ENCODE results near the gene NUDT9.
"Not testable (repeated sequence)": the region's sequence is repeated elsewhere in the genome, so short reads cannot be mapped to it uniquely, and the experiment has no call there.

The NUDT9 gene

DNA sequence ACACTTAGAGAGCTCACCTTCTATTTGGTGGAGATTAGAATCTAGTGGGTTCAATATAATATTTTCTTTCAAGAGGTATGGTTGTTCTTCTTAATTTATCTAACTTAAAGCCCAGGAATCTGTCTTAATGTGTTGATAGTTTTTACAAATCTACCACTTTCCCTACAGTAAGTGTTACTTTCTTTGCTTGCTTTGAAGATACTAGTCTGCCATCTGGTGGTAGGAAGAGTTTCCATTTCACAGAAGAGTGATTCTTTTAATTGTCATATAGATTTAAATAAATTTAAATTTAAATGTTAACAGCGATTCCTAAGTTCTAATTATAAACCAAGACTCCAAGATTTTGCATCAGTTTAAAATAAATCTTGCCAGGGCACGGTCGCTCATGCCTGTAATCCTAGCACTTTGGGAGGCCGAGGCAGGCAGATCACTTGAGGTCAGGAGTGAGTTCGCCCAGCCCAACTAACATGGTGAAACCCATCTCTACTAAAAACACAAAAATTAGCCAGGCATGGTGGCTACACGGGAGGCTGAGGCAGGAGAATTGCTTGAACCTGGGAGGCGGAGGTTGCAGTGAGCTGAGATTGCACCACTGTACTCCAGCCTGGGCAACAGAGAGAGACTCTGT, 43.5 kb downstream of the NUDT9 start:
- peak; percentile 52 for DNase-seq

DNA sequence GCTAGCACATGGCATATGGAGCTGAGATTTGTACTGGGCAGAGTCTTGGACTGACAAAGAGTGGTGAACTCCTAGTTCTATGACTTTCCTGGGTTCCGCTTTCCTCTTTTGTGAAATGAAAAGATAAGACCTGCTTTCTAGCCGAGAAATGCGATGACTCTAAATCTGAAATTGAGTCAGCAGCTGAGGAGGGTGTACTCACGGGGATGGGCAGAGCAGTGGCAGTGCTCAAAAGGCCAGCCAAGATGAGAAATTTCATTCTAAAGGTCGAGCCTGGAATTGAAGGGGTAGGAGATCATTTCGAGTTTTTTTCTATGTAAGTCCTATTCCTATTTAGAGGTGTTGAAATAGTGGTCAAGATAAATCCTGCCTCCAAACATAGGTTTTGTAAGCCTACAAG, 47.0 kb downstream of the NUDT9 start:
- DNase-seq: no peak

DNA sequence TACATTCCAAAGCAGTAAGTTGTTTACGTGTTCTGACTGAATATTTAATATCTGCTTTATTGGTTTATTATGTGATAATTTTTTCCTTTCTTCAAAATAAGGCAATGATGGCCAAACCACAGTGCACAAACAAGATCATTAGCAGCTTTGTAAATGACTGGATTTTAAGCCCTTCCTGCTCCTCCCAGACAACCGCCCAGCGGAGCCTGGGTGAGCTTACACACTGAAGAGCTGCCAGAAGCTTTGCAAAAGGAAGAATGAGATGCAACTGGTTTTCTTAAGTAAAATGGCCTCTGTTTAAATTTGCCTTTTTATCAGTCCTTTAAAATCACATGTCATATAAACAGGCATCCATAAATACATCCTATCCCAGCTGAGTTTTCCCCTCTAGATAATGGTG, 54.6 kb downstream of the NUDT9 start:
- DNase-seq: no peak

DNA sequence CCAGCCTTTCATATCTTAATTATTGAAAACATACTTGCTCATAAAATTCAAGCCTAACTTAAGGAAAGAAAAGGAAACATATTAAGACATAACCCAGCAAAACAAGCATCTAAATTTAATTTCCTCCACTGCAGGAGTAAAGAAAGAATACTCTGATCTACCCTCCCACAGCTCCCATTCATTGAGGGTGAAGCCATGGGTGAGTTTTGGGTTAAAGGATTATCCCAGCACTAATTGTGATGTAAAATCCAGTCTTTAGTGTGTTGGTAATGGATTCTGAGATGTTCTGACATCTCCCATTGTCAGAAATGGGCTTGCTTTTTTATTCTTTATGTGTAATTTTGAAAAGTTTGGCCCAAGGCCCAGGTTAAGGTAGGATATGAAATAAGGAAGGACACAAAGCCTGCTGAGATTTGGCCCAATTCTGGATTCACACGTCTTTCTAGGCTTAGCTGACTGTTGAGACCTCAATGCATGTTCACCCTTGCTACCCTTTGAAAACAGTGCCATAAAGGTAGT, 56.4 kb downstream of the NUDT9 start:
- no peak for DNase-seq

DNA sequence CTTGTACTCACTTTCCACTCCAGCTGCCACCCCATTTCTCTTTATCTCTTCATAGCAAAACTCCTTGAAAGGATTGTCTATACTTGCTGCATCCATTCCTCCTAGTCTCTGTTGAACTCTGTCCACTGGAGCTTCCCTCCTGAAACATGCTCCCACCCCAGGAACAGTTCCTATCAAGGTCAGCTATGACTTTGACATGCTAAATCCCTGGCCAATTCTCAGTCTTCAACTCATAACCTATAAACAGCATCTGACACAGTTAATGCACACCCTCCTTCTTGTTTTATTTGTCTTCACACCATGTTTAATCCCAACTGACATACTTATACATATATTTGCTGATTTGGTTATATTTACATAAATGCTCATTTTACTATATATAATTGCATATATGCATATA, 59.0 kb downstream of the NUDT9 start:
- DNase-seq: no peak

DNA sequence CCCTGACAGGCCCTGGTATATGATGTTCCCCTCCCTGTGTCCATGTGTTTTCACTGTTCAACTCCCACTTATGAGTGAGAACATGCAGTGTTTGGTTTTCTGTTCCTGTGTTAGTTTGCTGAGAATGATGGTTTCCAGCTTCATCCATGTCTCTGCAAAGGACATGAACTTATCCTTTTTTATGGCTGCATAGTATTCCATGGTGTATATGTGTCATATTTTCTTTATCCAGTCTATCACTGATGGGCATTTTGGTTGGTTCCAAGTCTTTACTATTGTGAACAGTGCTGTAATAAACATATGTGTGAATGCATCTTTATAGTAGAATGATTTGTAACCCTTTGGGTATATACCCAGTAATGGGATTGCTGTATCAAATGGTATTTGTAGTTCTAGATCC, 60.9 kb downstream of the NUDT9 start:
- not testable (repeated sequence) for DNase-seq

DNA sequence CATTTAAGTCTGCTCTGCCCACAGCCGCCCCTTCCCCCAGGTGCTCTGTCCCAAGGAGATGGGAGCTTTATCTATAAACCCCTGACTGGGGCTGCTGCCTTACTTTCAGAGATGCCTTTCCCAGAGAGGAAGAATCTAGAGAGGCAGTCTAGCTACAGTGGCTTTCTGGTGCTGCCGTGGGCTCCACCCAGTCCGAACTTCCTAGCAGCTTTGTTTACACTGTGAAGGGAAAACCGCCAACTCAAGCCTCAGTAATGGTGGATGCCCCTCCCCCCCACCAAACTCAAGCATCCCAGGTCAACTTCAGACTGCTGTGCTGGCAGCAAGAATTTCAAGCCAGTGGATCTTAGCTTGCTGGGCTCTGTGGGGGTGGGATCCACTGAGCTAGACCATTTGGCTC, 66.3 kb downstream of the NUDT9 start:
- not testable (repeated sequence) for DNase-seq

DNA sequence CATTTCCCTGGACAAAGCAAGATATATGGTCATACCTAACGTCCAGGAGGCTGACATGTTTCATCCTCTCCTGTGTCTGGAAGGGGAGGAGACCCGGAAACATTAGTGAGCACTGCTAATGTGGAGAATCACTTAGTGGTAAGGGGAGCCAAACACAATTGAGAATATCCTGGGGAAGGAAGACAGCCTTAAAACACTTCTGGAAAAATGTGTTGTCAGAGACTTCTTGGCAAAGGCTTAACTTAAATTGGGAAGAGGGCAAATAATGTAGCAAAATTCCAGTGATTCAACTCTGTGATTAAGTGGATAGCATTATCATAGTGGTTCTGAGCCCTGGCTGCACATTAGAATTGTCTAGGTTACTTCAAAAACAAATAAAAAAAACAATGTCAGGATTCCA, 67.3 kb downstream of the NUDT9 start:
- DNase-seq: no peak

DNA sequence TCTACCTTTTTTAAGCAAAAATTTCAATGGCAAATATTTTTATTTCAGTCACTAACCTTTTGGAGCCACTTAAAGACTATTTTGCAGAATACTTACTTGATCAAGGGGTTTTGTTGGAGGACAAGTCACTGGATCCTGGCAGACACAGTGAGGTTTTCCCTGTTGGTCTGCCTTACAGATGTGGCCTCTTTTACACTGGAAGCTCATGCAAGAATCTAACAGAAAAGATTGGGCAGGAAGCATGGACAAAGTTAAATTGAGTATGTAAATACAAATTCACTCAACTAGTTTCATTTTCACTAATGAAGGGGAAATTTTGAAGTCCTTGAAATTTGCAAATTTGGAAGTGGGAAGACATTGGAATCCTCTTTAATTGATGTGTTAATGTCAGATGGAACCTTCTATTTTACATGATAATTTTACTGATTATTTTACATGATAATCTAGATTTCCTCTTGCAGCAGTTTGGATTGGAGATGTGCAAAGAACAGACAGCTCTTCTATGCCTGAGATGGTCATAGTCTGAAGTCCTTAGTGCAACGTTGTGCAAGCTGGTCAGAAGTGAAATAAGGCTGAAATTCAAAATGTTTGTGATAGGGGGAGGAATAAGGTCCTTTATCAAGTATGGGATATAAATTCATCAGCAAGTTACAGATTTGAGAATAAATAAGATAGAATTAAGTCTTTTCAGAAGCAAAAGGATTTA, 68.4 kb downstream of the NUDT9 start:
- DNase-seq: no peak

DNA sequence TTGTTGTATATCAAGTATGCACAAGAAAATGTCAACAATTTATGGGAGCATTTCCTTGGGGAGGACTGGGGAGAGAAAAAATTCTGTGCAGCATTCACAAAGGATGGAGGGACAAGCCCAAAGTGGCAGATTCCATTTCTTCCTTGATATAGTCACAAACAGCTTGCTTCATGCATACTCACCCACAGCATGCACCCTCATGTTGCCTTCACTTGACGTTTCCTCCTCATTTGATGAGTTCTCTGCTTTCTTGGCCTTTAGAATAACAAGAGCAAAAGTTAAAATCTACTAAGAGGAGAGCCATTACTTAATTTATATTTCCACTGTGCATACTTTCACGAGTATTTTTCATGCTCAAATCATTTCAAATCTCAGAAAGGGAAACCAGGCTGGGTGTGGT, 69.1 kb downstream of the NUDT9 start:
- DNase-seq: no peak

DNA sequence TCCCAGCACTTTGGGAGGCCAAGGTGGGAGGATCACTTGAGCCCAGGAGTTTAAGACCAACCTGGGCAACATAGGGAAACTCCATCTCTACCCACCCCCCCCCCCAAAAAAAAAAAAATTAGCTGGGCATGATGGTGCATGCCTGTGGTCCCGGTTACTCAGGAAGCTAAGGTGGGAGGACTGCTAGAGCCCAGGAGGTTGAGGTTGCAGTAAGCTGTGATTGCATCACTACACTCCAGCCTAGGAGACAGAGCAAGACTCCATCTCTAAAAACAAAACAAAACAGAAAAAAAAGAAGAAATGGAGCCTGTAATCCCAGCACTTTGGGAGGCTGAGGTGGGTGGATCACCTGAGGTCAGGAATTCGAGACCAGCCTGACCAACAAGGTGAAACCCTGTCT, 69.5 kb downstream of the NUDT9 start:
- DNase-seq: not testable (repeated sequence)

DNA sequence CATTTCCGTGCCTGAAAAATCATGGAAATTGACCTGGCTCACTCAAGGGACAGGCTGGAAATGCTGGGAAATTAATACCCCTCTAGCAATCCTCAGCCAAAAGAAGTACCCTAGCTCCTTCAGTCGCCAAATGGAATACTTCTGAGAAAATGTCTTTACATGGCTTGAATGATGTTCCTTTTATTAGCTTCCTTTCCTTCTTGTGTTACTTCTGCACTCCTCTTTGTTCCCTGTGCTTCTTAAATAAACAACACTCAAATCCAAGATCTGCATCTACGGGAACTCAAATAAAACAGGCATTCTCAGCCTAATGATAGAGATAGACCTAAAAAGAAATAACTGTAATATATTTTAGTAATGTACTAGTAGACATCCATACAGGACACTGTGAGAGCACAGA, 70.7 kb downstream of the NUDT9 start:
- no peak for DNase-seq

DNA sequence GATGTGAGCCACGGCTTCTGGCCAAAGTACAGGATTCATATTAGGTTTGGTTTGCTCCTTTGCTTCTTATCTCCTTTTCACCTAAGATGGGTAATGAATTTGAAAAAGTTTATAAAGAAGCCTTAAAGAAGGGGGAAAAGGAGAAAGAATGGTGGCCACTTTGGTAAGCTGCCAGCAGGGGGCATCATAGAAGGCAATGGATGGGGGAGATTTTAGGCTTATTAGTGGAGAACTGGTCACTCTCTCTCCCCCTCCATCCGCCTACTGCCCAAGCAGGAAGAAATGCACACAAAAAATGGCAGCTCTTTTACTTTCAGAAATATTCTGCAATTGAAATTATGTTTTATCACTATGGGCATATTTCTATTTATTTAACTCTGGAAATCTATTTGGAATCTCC, 74.8 kb downstream of the NUDT9 start:
- peak; percentile 1 for DNase-seq

DNA sequence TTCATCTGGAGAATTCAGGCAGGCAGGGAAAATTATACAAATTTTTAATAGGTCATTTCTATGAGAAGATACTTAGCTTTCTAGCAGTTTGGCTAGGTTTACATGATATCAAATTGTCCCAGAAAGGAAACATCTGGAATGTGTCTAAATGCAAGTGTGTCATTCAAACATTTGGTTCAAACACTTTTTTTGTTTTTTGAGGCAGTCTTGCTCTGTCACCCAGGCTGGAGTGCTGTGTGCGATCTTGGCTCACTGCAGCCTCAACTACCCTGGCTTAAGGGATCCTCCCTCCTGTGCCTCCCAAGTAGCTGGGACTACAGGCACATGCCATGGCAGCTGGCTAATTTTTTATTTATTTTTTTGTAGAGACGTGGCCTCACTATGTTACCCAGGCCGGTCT, 75.2 kb downstream of the NUDT9 start:
- no peak for DNase-seq

DNA sequence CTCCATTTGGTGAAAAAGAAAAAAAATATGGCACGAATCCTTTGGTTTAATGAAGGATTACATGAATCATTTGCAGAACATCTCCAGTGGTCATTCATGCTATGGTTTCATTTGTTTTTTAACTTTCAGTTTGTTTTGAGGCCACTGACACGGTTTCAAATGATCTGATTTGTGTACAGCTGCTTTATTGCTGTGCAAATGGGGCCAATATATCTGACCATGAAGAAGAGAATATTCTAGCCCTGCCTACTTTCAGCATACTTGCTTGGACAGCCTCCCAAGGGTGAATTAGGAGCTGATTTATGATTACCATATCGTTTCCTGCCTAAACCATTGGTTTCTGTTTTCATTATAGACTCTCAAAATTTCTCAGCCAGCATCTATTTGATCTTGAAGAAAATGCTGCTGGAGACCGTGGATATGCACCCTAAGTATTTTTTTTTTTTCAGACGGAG, 76.1 kb downstream of the NUDT9 start:
- peak; percentile 33 for DNase-seq

DNA sequence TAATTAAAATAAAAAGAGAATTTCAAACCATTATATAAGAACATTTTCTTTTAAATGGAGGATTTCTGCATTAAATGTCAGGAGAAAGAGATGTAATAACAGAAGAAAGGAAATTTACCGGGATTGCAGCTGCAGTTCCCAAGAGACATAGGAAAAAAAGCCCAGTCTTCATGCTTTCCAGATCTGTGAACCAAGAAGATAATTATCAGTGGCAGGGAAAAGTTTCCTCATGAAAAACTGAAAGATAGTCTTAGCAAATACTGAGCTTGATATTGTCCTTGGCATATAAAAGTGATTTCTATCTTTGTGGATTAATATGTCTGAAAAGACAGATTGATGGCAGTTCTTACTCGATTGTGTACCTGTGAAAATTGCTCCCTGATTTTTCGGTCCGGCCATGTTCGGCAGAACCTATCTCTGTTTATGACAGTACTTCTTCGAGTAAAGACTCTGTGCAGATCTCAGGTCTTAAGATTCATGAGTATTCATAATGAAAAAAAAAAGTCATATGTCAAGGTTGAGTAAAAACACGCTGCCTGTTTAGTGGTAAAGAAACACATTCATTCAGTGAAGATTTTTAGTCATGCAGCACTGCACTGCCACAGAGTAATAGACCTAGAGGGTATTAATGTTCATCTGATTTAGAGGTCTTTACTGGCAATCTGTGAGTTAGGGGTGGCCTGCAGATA, 77.2 kb downstream of the NUDT9 start:
- no peak for DNase-seq

DNA sequence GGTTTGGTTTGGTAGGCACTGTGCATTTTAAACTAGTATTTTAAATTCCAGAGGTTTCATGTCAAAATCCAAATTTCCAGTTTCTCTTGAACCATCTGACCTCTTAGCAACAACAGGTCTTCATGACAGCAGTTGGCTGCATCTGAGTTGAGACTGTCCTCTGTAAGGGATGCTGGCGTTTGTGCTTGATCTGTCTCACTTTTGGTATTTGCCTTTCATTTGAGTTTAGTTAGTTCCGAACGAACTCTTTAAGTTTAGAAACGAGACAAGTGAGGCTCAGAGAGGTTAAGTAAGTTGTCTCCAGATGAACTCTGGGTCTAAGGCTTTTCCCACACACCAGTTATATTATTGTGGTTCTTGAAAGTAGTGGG, 77.7 kb downstream of the NUDT9 start:
- no peak for DNase-seq

DNA sequence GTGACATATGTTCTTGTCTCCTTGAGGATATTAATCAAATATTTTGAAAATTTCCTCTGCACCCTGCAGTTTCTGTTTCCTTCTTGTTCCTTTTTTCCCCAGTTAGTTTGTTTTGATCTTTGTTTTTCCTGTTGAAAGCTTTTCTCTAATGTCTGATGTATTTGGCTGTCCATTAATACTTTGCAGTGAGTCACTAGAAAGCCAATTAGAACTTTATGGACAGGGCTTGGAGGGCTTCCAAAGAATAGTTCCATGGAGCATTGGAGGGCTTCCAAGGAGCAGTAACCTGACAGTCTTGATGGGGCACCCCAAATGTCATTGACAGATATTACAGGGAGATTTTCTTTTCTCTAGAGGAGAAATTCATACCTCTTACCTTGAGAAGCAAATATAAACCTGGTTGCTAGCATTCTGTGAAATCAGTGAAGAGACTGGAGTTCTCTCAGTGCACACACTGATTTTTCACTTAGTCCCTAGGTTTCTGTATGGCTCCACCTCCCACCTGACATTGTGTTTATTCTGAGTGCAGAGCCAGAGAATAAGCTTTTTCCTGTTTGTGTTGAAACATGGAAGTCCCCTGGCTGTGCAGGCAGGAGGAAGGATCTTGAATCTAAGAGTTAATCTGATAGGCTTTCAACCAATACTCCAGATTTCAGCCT, 80.3 kb downstream of the NUDT9 start:
- DNase-seq: peak; percentile 77

DNA sequence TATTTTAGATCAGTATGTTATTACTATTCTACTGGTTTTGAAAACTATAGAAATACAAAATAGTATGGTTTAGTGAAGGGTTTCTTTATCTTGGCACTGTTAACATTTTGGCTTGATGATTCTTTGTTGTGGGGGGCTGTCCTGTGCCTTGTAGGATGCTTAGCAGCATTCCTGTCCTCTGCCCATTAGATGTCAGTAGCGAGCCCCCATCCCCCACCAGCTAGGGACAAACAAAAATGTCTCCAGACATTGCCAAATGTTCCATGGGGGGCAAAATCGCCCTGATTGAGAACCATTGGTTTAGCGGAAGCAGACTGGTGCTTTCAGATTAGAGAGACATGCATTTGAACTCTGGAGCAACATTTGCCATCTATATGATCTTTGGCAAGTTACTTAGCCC, 83.5 kb downstream of the NUDT9 start:
- no peak for DNase-seq

DNA sequence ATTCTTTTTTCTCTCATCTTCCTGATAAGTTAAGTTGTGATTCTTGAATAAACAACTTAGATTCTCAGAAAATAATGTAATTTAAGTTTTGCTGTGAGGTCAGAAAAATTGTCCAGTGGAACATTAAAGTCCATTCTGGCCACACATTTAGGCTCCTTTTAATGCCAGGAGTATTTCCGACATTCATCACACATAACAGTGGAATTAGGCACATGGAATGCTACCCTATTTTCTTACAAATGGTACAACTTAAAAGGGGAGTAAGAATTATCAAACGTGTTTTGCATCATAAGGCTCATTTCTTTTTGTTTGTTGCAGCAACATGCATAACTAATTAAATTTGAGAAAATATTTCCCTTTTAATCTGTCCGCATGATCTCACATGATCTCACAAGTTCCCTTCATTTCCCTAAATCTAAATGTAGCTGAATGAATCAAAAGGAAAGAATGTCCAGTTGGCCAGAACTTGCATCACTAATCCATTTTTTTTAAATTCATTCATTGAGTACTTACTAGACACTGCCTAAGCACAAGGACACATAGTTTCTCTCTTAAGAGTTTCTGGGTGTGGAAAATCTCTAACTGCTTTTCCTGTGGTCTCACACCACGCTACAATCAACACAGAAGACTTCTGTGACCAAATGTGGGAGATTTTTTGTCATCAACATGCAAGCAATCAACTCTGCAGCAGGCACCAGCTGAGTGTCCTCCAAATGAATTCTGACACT, 84.8 kb downstream of the NUDT9 start:
- no peak for DNase-seq
